Measurements from ENCODE around the gene CAMTA2.
A peak's percentile ranks its signal among the peaks of the same experiment; 100 is the strongest.

The CAMTA2 gene

GRCh38 chr17:4966844-4967538 lies 20.5 kb downstream of the CAMTA2 start:
- peak overlapping the region; percentile 98 for H3K27ac ChIP-seq
- H3K9me3 ChIP-seq: no peaks in the 10 kb centered on the region
- peaks cover 36% of the 10 kb centered on the region for H3K36me3 ChIP-seq
- H3K4me3 ChIP-seq (ENCODE audit: low read depth in 1 of 2, low read length in 1 of 2): peak overlapping the region; percentile 61 to 100
- TF ChIP-seq CTCF (IDR thresholded peaks at IDR 0.05): no peak
- H3K4me1 ChIP-seq (ENCODE audit: control insufficient read depth in 1 of 2, insufficient read depth in 1 of 2, low read depth in 1 of 2, low read length in 1 of 2): peaks cover 32 to 35% of the 10 kb centered on the region in 2 experiments
- no peaks in the 10 kb centered on the region for H3K27me3 ChIP-seq

GRCh38 chr17:4965311-4965986 lies 22.0 kb downstream of the CAMTA2 start:
- Histone ChIP-seq H3K4me1 (ENCODE audit: control insufficient read depth in 1 of 2, insufficient read depth in 1 of 2, low read depth in 1 of 2, low read length in 1 of 2) (peaks cover 32 to 35% of the 10 kb centered on the region in 2 experiments), H3K27me3 (no peaks in the 10 kb centered on the region), H3K4me3 (ENCODE audit: low read depth in 1 of 2, low read length in 1 of 2) (no peak overlapping the region), H3K36me3 (peaks cover 22% of the 10 kb centered on the region), H3K9me3 (no peaks in the 10 kb centered on the region), H3K27ac (peak overlapping the region; percentile 98)
- no peak for TF ChIP-seq CTCF (IDR thresholded peaks at IDR 0.05)

GRCh38 chr17:4960279-4960922 lies 27.1 kb downstream of the CAMTA2 start:
- H3K9me3 ChIP-seq: no peaks in the 10 kb centered on the region
- peaks cover under 1 to 7% of the 10 kb centered on the region in 2 experiments for H3K4me1 ChIP-seq (ENCODE audit: control insufficient read depth in 1 of 2, insufficient read depth in 1 of 2, low read depth in 1 of 2, low read length in 1 of 2)
- H3K4me3 ChIP-seq (ENCODE audit: low read depth in 1 of 2, low read length in 1 of 2): no peak overlapping the region
- no peaks in the 10 kb centered on the region for H3K27me3 ChIP-seq
- peaks cover 12% of the 10 kb centered on the region for H3K36me3 ChIP-seq
- no peak overlapping the region for H3K27ac ChIP-seq
- no peak for TF ChIP-seq CTCF (IDR thresholded peaks at IDR 0.05)

GRCh38 chr17:4959261-4959965 lies 28.1 kb downstream of the CAMTA2 start:
- no peak overlapping the region for H3K27ac ChIP-seq
- no peak for TF ChIP-seq CTCF (IDR thresholded peaks at IDR 0.05)

GRCh38 chr17:4958102-4958501 lies 29.4 kb downstream of the CAMTA2 start:
- H3K4me3 ChIP-seq (ENCODE audit: low read depth in 1 of 2, low read length in 1 of 2): no peak overlapping the region
- no peak for TF ChIP-seq CTCF (IDR thresholded peaks at IDR 0.05)
- no peaks in the 10 kb centered on the region for H3K27me3 ChIP-seq
- no peaks in the 10 kb centered on the region for H3K9me3 ChIP-seq
- peaks cover 0 to 6% of the 10 kb centered on the region in 2 experiments for H3K4me1 ChIP-seq (ENCODE audit: control insufficient read depth in 1 of 2, insufficient read depth in 1 of 2, low read depth in 1 of 2, low read length in 1 of 2)
- no peak overlapping the region for H3K27ac ChIP-seq
- H3K36me3 ChIP-seq: peaks cover 12% of the 10 kb centered on the region

More at GRCh38 chr17:4959261-4959965, 28.1 kb downstream of the CAMTA2 start:
- Histone ChIP-seq H3K9me3 (no peaks in the 10 kb centered on the region), H3K36me3 (peaks cover 12% of the 10 kb centered on the region), H3K4me1 (ENCODE audit: control insufficient read depth in 1 of 2, insufficient read depth in 1 of 2, low read depth in 1 of 2, low read length in 1 of 2) (peaks cover 0 to 6% of the 10 kb centered on the region in 2 experiments), H3K27me3 (no peaks in the 10 kb centered on the region), H3K4me3 (ENCODE audit: low read depth in 1 of 2, low read length in 1 of 2) (no peak overlapping the region)
